CD4-positive, alpha-beta T cell treated with Interleukin-1 beta for 1 hour (primary cell): ENCODE data around the gene BLVRA.
"Not testable (repeated sequence)": the region's sequence is repeated elsewhere in the genome, so short reads cannot be mapped to it uniquely, and the experiment has no call there.

Experiments
- DNase-seq, 2 donors: peaks; one replicate each; pipeline ENCODE4 v3.0.0-alpha.2; 2020 to 2022

The BLVRA gene

GRCh38 chr7:43810195-43810941, 51.9 kb downstream of the BLVRA start:
- peak; percentile 35 to 48 for DNase-seq

- DNase-seq, result no peak
Observed at GRCh38 chr7:43815373-43815772, 56.9 kb downstream of the BLVRA start.

GRCh38 chr7:43816046-43816797, 57.7 kb downstream of the BLVRA start:
- DNase-seq, result not testable (repeated sequence)

GRCh38 chr7:43823425-43823824, 64.9 kb downstream of the BLVRA start:
- DNase-seq, result not testable (repeated sequence)

GRCh38 chr7:43823941-43824340, 65.5 kb downstream of the BLVRA start:
- DNase-seq, result no peak

- not testable (repeated sequence) for DNase-seq
Observed at GRCh38 chr7:43824513-43824912, 66.0 kb downstream of the BLVRA start.

GRCh38 chr7:43824963-43825362, 66.5 kb downstream of the BLVRA start:
- DNase-seq, result no peak

- DNase-seq, result no peak
Observed at GRCh38 chr7:43825391-43825808, 66.9 kb downstream of the BLVRA start.

GRCh38 chr7:43830917-43831316, 72.4 kb downstream of the BLVRA start:
- not testable (repeated sequence) for DNase-seq

GRCh38 chr7:43834463-43835251, 76.2 kb downstream of the BLVRA start:
- peak; percentile 59 to 74 for DNase-seq

GRCh38 chr7:43838201-43838658, 79.8 kb downstream of the BLVRA start:
- DNase-seq, result no peak

GRCh38 chr7:43843296-43843695, 84.8 kb downstream of the BLVRA start:
- no peak for DNase-seq

- DNase-seq, result no peak
Observed at GRCh38 chr7:43844257-43844656, 85.8 kb downstream of the BLVRA start.

GRCh38 chr7:43844662-43845061, 86.2 kb downstream of the BLVRA start:
- DNase-seq, result no peak

GRCh38 chr7:43847496-43847895, 89.0 kb downstream of the BLVRA start:
- no peak for DNase-seq

- DNase-seq, result no peak
Observed at GRCh38 chr7:43849047-43849446, 90.6 kb downstream of the BLVRA start.

GRCh38 chr7:43850348-43851116, 92.1 kb downstream of the BLVRA start:
- no peak for DNase-seq

- no peak for DNase-seq
Observed at GRCh38 chr7:43851805-43852204, 93.3 kb downstream of the BLVRA start.

GRCh38 chr7:43855176-43855575, 96.7 kb downstream of the BLVRA start:
- no peak for DNase-seq

- DNase-seq, result no peak
Observed at GRCh38 chr7:43856316-43856715, 97.8 kb downstream of the BLVRA start.
